SH-SY5Y (cell line): ENCODE measurements around the gene USP15.

Source experiments
- GATA2 ChIP-seq: IDR thresholded peaks from 2 replicates; pipeline ENCODE4 v1.6.1; 2011; ENCODE audit warnings: mild to moderate bottlenecking, low read depth, low read length
- GATA3 ChIP-seq: IDR thresholded peaks from 2 replicates; pipeline ENCODE4 v1.6.1; 2011; ENCODE audit warnings: low read depth, mild to moderate bottlenecking, low read length, moderate library complexity

DNA sequence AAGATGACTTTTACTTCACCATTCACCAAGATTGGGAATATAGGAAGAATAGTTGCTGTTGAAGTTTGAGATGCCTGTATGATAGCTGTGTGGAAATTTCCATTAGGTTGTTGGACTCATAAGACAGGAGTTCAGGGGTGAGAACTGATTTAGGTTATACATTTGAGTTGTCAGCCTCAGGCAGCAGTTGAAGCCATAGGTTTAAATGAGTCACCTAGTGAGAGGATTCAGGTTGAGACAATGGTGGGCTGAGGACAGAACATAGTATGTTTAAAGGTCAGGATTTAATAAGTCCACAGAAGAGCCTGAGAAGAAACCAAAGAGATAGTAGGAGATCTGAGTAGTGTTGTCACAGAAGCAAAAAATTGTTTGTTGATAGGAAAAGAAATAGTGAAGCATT is 142.8 kb downstream of the USP15 start:
- TF ChIP-seq GATA2 (no peak), GATA3 (no peak)
